ENCODE results near the gene ANXA6.

ANXA6 gene

GRCh38 chr5:151121095-151121494 lies 36.5 kb downstream of the ANXA6 start:
- peaks cover 39% of the 10 kb centered on the region for H3K4me1 Mint-ChIP-seq (ENCODE audit: low read depth)
- no peak overlapping the region for H3K4me3 Mint-ChIP-seq
- peaks cover 100% of the 10 kb centered on the region for H3K36me3 Mint-ChIP-seq (ENCODE audit: low read depth)
- peak overlapping the region; percentile 76 for H3K27ac Mint-ChIP-seq
- no peak for DNase-seq
- H3K9me3 Mint-ChIP-seq, result no peaks in the 10 kb centered on the region
- H3K27me3 Mint-ChIP-seq, result no peaks in the 10 kb centered on the region

- no peak overlapping the region for H3K4me3 Mint-ChIP-seq
- peaks cover 94% of the 10 kb centered on the region for H3K36me3 Mint-ChIP-seq (ENCODE audit: low read depth)
- H3K27ac Mint-ChIP-seq, result peak overlapping the region; percentile 72
- no peak for DNase-seq
- H3K4me1 Mint-ChIP-seq (ENCODE audit: low read depth), result peaks cover 27% of the 10 kb centered on the region
- no peaks in the 10 kb centered on the region for H3K27me3 Mint-ChIP-seq
- H3K9me3 Mint-ChIP-seq, result no peaks in the 10 kb centered on the region
Measured at GRCh38 chr5:151118913-151119575, 38.5 kb downstream of the ANXA6 start.

- Mint-ChIP-seq H3K36me3 (ENCODE audit: low read depth) (peaks cover 90% of the 10 kb centered on the region), H3K9me3 (no peaks in the 10 kb centered on the region), H3K4me3 (no peak overlapping the region), H3K4me1 (ENCODE audit: low read depth) (peaks cover 10% of the 10 kb centered on the region), H3K27ac (peak overlapping the region; percentile 36), H3K27me3 (no peaks in the 10 kb centered on the region)
- peak; percentile 85 for DNase-seq
Measured at GRCh38 chr5:151115272-151115905, 42.2 kb downstream of the ANXA6 start.

GRCh38 chr5:151113651-151114050 lies 43.9 kb downstream of the ANXA6 start:
- DNase-seq, result no peak
- Mint-ChIP-seq H3K36me3 (ENCODE audit: low read depth) (peaks cover 90% of the 10 kb centered on the region), H3K4me1 (ENCODE audit: low read depth) (peaks cover 12% of the 10 kb centered on the region), H3K27ac (no peak overlapping the region), H3K27me3 (no peaks in the 10 kb centered on the region), H3K9me3 (no peaks in the 10 kb centered on the region), H3K4me3 (no peak overlapping the region)

GRCh38 chr5:151110992-151111391 lies 46.6 kb downstream of the ANXA6 start:
- no peak for DNase-seq
- Mint-ChIP-seq H3K4me1 (ENCODE audit: low read depth) (peaks cover 12% of the 10 kb centered on the region), H3K27ac (peak overlapping the region; percentile 78), H3K27me3 (no peaks in the 10 kb centered on the region), H3K9me3 (no peaks in the 10 kb centered on the region), H3K36me3 (ENCODE audit: low read depth) (peaks cover 91% of the 10 kb centered on the region), H3K4me3 (no peak overlapping the region)

- H3K9me3 Mint-ChIP-seq, result no peaks in the 10 kb centered on the region
- H3K4me1 Mint-ChIP-seq (ENCODE audit: low read depth), result peaks cover 6% of the 10 kb centered on the region
- no peak for DNase-seq
- H3K4me3 Mint-ChIP-seq, result no peak overlapping the region
- no peaks in the 10 kb centered on the region for H3K27me3 Mint-ChIP-seq
- H3K27ac Mint-ChIP-seq, result peak overlapping the region; percentile 78
- peaks cover 89% of the 10 kb centered on the region for H3K36me3 Mint-ChIP-seq (ENCODE audit: low read depth)
Measured at GRCh38 chr5:151110122-151110681, 47.4 kb downstream of the ANXA6 start.

- Mint-ChIP-seq H3K4me3 (no peak overlapping the region), H3K27me3 (no peaks in the 10 kb centered on the region), H3K36me3 (ENCODE audit: low read depth) (peaks cover 94% of the 10 kb centered on the region), H3K4me1 (ENCODE audit: low read depth) (peaks cover 2% of the 10 kb centered on the region), H3K9me3 (no peaks in the 10 kb centered on the region), H3K27ac (peak overlapping the region; percentile 51)
- no peak for DNase-seq
Measured at GRCh38 chr5:151108566-151108965, 49.0 kb downstream of the ANXA6 start.

- no peaks in the 10 kb centered on the region for H3K9me3 Mint-ChIP-seq
- peaks cover 2% of the 10 kb centered on the region for H3K4me1 Mint-ChIP-seq (ENCODE audit: low read depth)
- H3K4me3 Mint-ChIP-seq, result no peak overlapping the region
- peak overlapping the region; percentile 6 for H3K27ac Mint-ChIP-seq
- no peak for DNase-seq
- H3K36me3 Mint-ChIP-seq (ENCODE audit: low read depth), result peaks cover 96% of the 10 kb centered on the region
- H3K27me3 Mint-ChIP-seq, result no peaks in the 10 kb centered on the region
Measured at GRCh38 chr5:151107738-151108520, 49.6 kb downstream of the ANXA6 start.

GRCh38 chr5:151107084-151107483 lies 50.5 kb downstream of the ANXA6 start:
- H3K27ac Mint-ChIP-seq, result no peak overlapping the region
- H3K27me3 Mint-ChIP-seq, result no peaks in the 10 kb centered on the region
- DNase-seq, result no peak
- peaks cover 2% of the 10 kb centered on the region for H3K4me1 Mint-ChIP-seq (ENCODE audit: low read depth)
- peaks cover 97% of the 10 kb centered on the region for H3K36me3 Mint-ChIP-seq (ENCODE audit: low read depth)
- no peaks in the 10 kb centered on the region for H3K9me3 Mint-ChIP-seq
- H3K4me3 Mint-ChIP-seq, result no peak overlapping the region

- no peaks in the 10 kb centered on the region for H3K9me3 Mint-ChIP-seq
- H3K27me3 Mint-ChIP-seq, result no peaks in the 10 kb centered on the region
- H3K27ac Mint-ChIP-seq, result peak overlapping the region; percentile 67
- no peak overlapping the region for H3K4me3 Mint-ChIP-seq
- H3K4me1 Mint-ChIP-seq (ENCODE audit: low read depth), result peaks cover 2% of the 10 kb centered on the region
- DNase-seq, result no peak
- H3K36me3 Mint-ChIP-seq (ENCODE audit: low read depth), result peaks cover 97% of the 10 kb centered on the region
Measured at GRCh38 chr5:151106509-151106908, 51.1 kb downstream of the ANXA6 start.

- Mint-ChIP-seq H3K9me3 (no peaks in the 10 kb centered on the region), H3K27me3 (no peaks in the 10 kb centered on the region), H3K36me3 (ENCODE audit: low read depth) (peaks cover 96% of the 10 kb centered on the region), H3K4me3 (no peak overlapping the region), H3K27ac (peak overlapping the region; percentile 67), H3K4me1 (ENCODE audit: low read depth) (peaks cover 2% of the 10 kb centered on the region)
- DNase-seq, result no peak
Measured at GRCh38 chr5:151106043-151106442, 51.5 kb downstream of the ANXA6 start.

- Mint-ChIP-seq H3K4me3 (no peak overlapping the region), H3K27ac (peak overlapping the region; percentile 49), H3K9me3 (no peaks in the 10 kb centered on the region), H3K27me3 (no peaks in the 10 kb centered on the region), H3K4me1 (ENCODE audit: low read depth) (peaks cover 3% of the 10 kb centered on the region), H3K36me3 (ENCODE audit: low read depth) (peaks cover 95% of the 10 kb centered on the region)
- no peak for DNase-seq
Measured at GRCh38 chr5:151105561-151105960, 52.0 kb downstream of the ANXA6 start.

- H3K27me3 Mint-ChIP-seq, result no peaks in the 10 kb centered on the region
- peaks cover 95% of the 10 kb centered on the region for H3K36me3 Mint-ChIP-seq (ENCODE audit: low read depth)
- no peaks in the 10 kb centered on the region for H3K9me3 Mint-ChIP-seq
- no peak overlapping the region for H3K4me3 Mint-ChIP-seq
- H3K4me1 Mint-ChIP-seq (ENCODE audit: low read depth), result peaks cover 6% of the 10 kb centered on the region
- DNase-seq, result no peak
- peak overlapping the region; percentile 32 for H3K27ac Mint-ChIP-seq
Measured at GRCh38 chr5:151104795-151105194, 52.8 kb downstream of the ANXA6 start.

- Mint-ChIP-seq H3K27me3 (no peaks in the 10 kb centered on the region), H3K9me3 (no peaks in the 10 kb centered on the region), H3K4me1 (ENCODE audit: low read depth) (peaks cover 36% of the 10 kb centered on the region), H3K27ac (peak overlapping the region; percentile 45), H3K4me3 (no peak overlapping the region), H3K36me3 (ENCODE audit: low read depth) (peaks cover 81% of the 10 kb centered on the region)
- no peak for DNase-seq
Measured at GRCh38 chr5:151101746-151102145, 55.8 kb downstream of the ANXA6 start.
